Smooth muscle cell (in vitro differentiated cells): Measurements from ENCODE around the gene LSM3. TPM values are rescaled to one million over a fixed set of nuclear protein-coding genes. Genes with fewer than 3 reads are reported as not detected.

Source experiments
- DNase-seq: peaks from one replicate; lab custom pipeline; 2025; ENCODE audit not compliant: unreplicated experiment; lab: John Stamatoyannopoulos, UW
- H2AFZ ChIP-seq: fragments of 200-600 bp; sonication (generic); 2 replicates; pipeline ENCODE4 v1.6.0; 2016; ENCODE audit warnings: antibody characterized with exemption, low read depth, mild to moderate bottlenecking
- H3F3A ChIP-seq: fragments of 200-600 bp; sonication (generic); 2 replicates; pipeline ENCODE4 v1.6.0; 2017; ENCODE audit warnings: antibody characterized with exemption, low read depth
- H3K27ac ChIP-seq: fragments of 200-600 bp; sonication (generic); 2 replicates; pipeline ENCODE4 v1.5.1; 2016; ENCODE audit warnings: low read depth, mild to moderate bottlenecking
- H3K27me3 ChIP-seq: fragments of 200-600 bp; sonication (generic); 2 replicates; pipeline ENCODE4 v1.6.1; 2016; ENCODE audit warnings: low read depth, mild to moderate bottlenecking
- H3K36me3 ChIP-seq: fragments of 200-600 bp; sonication (generic); 2 replicates; pipeline ENCODE4 v1.5.1; 2016; ENCODE audit warnings: low read depth
- H3K4me1 ChIP-seq: fragments of 200-600 bp; sonication (generic); 2 replicates; pipeline ENCODE4 v1.5.1; 2016; ENCODE audit warnings: low read depth
- H3K4me2 ChIP-seq: fragments of 200-600 bp; sonication (generic); 2 replicates; pipeline ENCODE4 v1.6.0; 2016; ENCODE audit warnings: mild to moderate bottlenecking
- H3K4me3 ChIP-seq: fragments of 200-600 bp; sonication (generic); 2 replicates; pipeline ENCODE4 v1.5.1; 2016; ENCODE audit warnings: mild to moderate bottlenecking
- H3K79me2 ChIP-seq: fragments of 200-600 bp; sonication (generic); 2 replicates; pipeline ENCODE4 v1.6.0; 2016; ENCODE audit warnings: low read depth, mild to moderate bottlenecking
- H3K9ac ChIP-seq: fragments of 200-600 bp; sonication (generic); 2 replicates; pipeline ENCODE4 v1.6.0; 2016; ENCODE audit warnings: low read depth
- H3K9me3 ChIP-seq: fragments of 200-600 bp; sonication (generic); replicated peaks from 2 replicates; pipeline ENCODE4 v1.5.1; 2016; ENCODE audit warnings: low read depth
- H4K20me1 ChIP-seq: fragments of 200-600 bp; sonication (generic); 2 replicates; pipeline ENCODE4 v1.6.0; 2016; ENCODE audit warnings: low read depth
- CTCF ChIP-seq: fragments of 200-600 bp; sonication (generic); IDR thresholded peaks from 2 replicates; pipeline ENCODE4 v1.5.1; 2017; ENCODE audit warnings: borderline replicate concordance, mild to moderate bottlenecking, antibody characterized with exemption; ENCODE audit not compliant: insufficient read depth, poor library complexity, severe bottlenecking
- WGBS: methylation state at CpG from one replicate; pipeline ENCODE4 v1.1.7; 2016; ENCODE audit warnings: low lambda C conversion rate; 5-methylcytosine and 5-hydroxymethylcytosine counted together
- polyA plus RNA-seq: library from polyadenylated mRNA; unstranded; fragments of >200 nt; fragmentation: Nextera tagmentation; extraction: Ambion mirVana; gene quantifications from 2 replicates; pipeline ENCODE4 v1.2.1, GENCODE V29; 2016
- total RNA-seq: library from RNA; depleted of rRNA; stranded (reverse); fragments of >200 nt; gene quantifications from 2 replicates; pipeline ENCODE4 v1.2.3, GENCODE V29; 2014

Gene LSM3
- total and polyA plus RNA-seq, 2 experiments from 2014 or later: 18.3 to 31.9 TPM

GRCh38 chr3:14186854-14187458 lies 8.3 kb downstream of the LSM3 start:
- Histone ChIP-seq H3K4me3 (no peak overlapping the region), H3K4me1 (no peaks in the 10 kb centered on the region), H3K79me2 (peaks cover 28% of the 10 kb centered on the region), H3K9me3 (no peaks in the 10 kb centered on the region), H3K9ac (no peak overlapping the region), H3K27me3 (no peaks in the 10 kb centered on the region), H4K20me1 (peaks cover 17% of the 10 kb centered on the region), H2AFZ (no peak overlapping the region), H3K4me2 (no peak overlapping the region), H3K27ac (no peak overlapping the region), H3F3A (no peaks in the 10 kb centered on the region), H3K36me3 (peaks cover 15% of the 10 kb centered on the region)
- no peak for TF ChIP-seq CTCF
- no peak for DNase-seq
- 94% methylated on average over 5 of the region's 5 CpGs for WGBS

- no peaks in the 10 kb centered on the region for H3K4me1 ChIP-seq
- no peak overlapping the region for H2AFZ ChIP-seq
- no peak overlapping the region for H3K4me2 ChIP-seq
- H4K20me1 ChIP-seq: peaks cover 27% of the 10 kb centered on the region
- TF ChIP-seq CTCF: no peak
- no peak overlapping the region for H3K4me3 ChIP-seq
- WGBS: 77% methylated on average over 4 of the region's 4 CpGs
- DNase-seq: no peak
- no peaks in the 10 kb centered on the region for H3K27me3 ChIP-seq
- H3K79me2 ChIP-seq: peaks cover 33% of the 10 kb centered on the region
- no peaks in the 10 kb centered on the region for H3F3A ChIP-seq
- H3K9me3 ChIP-seq: no peaks in the 10 kb centered on the region
- peaks cover 15% of the 10 kb centered on the region for H3K36me3 ChIP-seq
- H3K9ac ChIP-seq: no peak overlapping the region
- no peak overlapping the region for H3K27ac ChIP-seq
Measured at GRCh38 chr3:14188041-14188754, 9.6 kb downstream of the LSM3 start.

DNA sequence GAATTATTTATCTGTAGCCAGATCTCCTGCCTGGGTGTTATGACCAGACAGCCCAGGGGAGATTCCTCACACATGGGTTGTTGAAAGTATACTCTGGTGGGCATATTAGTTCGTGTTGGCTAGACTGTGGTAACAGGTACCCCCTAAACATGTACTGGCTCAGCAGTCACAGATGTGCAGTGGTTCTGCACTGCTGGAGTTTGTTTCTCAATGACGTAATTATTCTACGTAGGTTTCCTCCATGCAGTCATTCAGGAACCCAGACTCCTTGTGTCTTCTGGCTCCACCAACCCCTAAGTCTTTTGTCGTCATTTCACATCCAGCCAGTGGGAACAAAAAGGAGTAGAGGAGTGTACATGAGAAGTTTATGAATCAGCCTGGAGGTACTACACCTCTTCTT lies 16.2 kb downstream of the LSM3 start:
- no peak overlapping the region for H3K4me3 ChIP-seq
- DNase-seq: no peak
- peaks cover 2% of the 10 kb centered on the region for H3K36me3 ChIP-seq
- no peaks in the 10 kb centered on the region for H3F3A ChIP-seq
- TF ChIP-seq CTCF: no peak
- no peak overlapping the region for H3K9ac ChIP-seq
- H3K27me3 ChIP-seq: no peaks in the 10 kb centered on the region
- H3K4me2 ChIP-seq: no peak overlapping the region
- H2AFZ ChIP-seq: no peak overlapping the region
- no peaks in the 10 kb centered on the region for H3K4me1 ChIP-seq
- peaks cover 36% of the 10 kb centered on the region for H4K20me1 ChIP-seq
- no peak overlapping the region for H3K27ac ChIP-seq
- no peaks in the 10 kb centered on the region for H3K9me3 ChIP-seq
- H3K79me2 ChIP-seq: peaks cover 17% of the 10 kb centered on the region
- 97% methylated on average over 4 of the region's 4 CpGs for WGBS
